Inferior parietal cortex (tissue), 1 donor: ENCODE measurements around the gene KRTAP19-7.

ENCODE experiments used
- DNase-seq: peaks from one replicate; pipeline ENCODE4 v3.0.0-alpha.2; 2016; ENCODE audit errors: extremely low spot score

KRTAP19-7 gene

GRCh38 chr21:30561264-30561895 lies at the start of gene KRTAP19-7:
Gene KRTAP19-7 (minus strand): TSS chr21:30561314. CDS start chr21:30561289, 25 bp downstream.
- DNase-seq, result no peak

- no peak for DNase-seq
These were observed 44.9 kb upstream of the KRTAP19-7 start for GRCh38 chr21:30605968-30606367.

GRCh38 chr21:30600787-30601186 lies 39.7 kb upstream of the KRTAP19-7 start, which contains the start of gene KRTAP22-1:
Gene KRTAP22-1 (plus strand): TSS chr21:30601087.
- no peak for DNase-seq

- no peak for DNase-seq
These were observed 37.7 kb upstream of the KRTAP19-7 start, which contains the start of gene KRTAP6-2 for GRCh38 chr21:30598802-30599201. Gene KRTAP6-2 (minus strand): TSS chr21:30598902. CDS start chr21:30598874, 28 bp downstream.

GRCh38 chr21:30592140-30592539 lies 31.0 kb upstream of the KRTAP19-7 start, which contains the start of gene KRTAP6-3:
Gene KRTAP6-3 (plus strand): TSS chr21:30592440. CDS start chr21:30592446, 6 bp downstream.
- no peak for DNase-seq

GRCh38 chr21:30590297-30590696 lies 29.2 kb upstream of the KRTAP19-7 start, which contains the start of gene KRTAP22-2:
Gene KRTAP22-2 (minus strand): TSS chr21:30590397.
- DNase-seq, result no peak

GRCh38 chr21:30582870-30583269 lies 21.8 kb upstream of the KRTAP19-7 start:
- no peak for DNase-seq

- no peak for DNase-seq
These were observed 19.0 kb upstream of the KRTAP19-7 start for GRCh38 chr21:30580132-30580531.

GRCh38 chr21:30579346-30579745 lies 18.2 kb upstream of the KRTAP19-7 start:
- DNase-seq, result no peak

GRCh38 chr21:30577766-30578165 lies 16.7 kb upstream of the KRTAP19-7 start:
- no peak for DNase-seq

GRCh38 chr21:30567617-30568016 lies 6.5 kb upstream of the KRTAP19-7 start:
- DNase-seq, result no peak

- no peak for DNase-seq
These were observed 2.5 kb upstream of the KRTAP19-7 start for GRCh38 chr21:30563630-30564029.

GRCh38 chr21:30563072-30563471 lies 2.0 kb upstream of the KRTAP19-7 start:
- no peak for DNase-seq

- no peak for DNase-seq
These were observed 843 bp upstream of the KRTAP19-7 start for GRCh38 chr21:30561957-30562356.

- DNase-seq, result no peak
These were observed 6.0 kb downstream of the KRTAP19-7 start for GRCh38 chr21:30555095-30555494.

GRCh38 chr21:30552782-30553181 lies 8.3 kb downstream of the KRTAP19-7 start:
- no peak for DNase-seq

GRCh38 chr21:30541764-30542163 lies 19.4 kb downstream of the KRTAP19-7 start, which contains the start of gene KRTAP19-6:
Gene KRTAP19-6 (minus strand): TSS chr21:30541864. CDS start chr21:30541833, 31 bp downstream.
- DNase-seq, result no peak

GRCh38 chr21:30518876-30519275 lies 42.2 kb downstream of the KRTAP19-7 start:
- no peak for DNase-seq

GRCh38 chr21:30515681-30516080 lies 45.4 kb downstream of the KRTAP19-7 start:
- no peak for DNase-seq
